ENCODE data around the gene MACROD1. TPM values are rescaled to one million over a fixed set of nuclear protein-coding genes. Genes with fewer than 3 reads are reported as not detected.

Gene MACROD1
- total and polyA plus RNA-seq, 4 donors: 10.6 to 31.6 (median 23.9) TPM

- H3K9me3 ChIP-seq (ENCODE audit: control insufficient read depth, insufficient read depth, low read length): no peaks in the 10 kb centered on the region
- no peaks in the 10 kb centered on the region for H3K27me3 ChIP-seq (ENCODE audit: control insufficient read depth, insufficient read depth, low read length)
- H3K4me3 ChIP-seq (ENCODE audit: low read depth, low read length): no peak overlapping the region
- H3K27ac ChIP-seq (ENCODE audit: low read depth, low read length): no peak overlapping the region
- peaks cover 35% of the 10 kb centered on the region for H3K36me3 ChIP-seq (ENCODE audit: control insufficient read depth, insufficient read depth, low read length)
- WGBS (ENCODE audit: insufficient coverage): 68% methylated on average over 4 of the region's 9 CpGs
- DNase-seq (ENCODE audit: low read depth in 4 of 6, low spot score in 6 of 6): no peak
- H3K4me1 ChIP-seq (ENCODE audit: control insufficient read depth, insufficient read depth, low read length): peaks cover 60% of the 10 kb centered on the region
Measured at GRCh38 chr11:64124147-64124546, 41.8 kb downstream of the MACROD1 start.

DNA sequence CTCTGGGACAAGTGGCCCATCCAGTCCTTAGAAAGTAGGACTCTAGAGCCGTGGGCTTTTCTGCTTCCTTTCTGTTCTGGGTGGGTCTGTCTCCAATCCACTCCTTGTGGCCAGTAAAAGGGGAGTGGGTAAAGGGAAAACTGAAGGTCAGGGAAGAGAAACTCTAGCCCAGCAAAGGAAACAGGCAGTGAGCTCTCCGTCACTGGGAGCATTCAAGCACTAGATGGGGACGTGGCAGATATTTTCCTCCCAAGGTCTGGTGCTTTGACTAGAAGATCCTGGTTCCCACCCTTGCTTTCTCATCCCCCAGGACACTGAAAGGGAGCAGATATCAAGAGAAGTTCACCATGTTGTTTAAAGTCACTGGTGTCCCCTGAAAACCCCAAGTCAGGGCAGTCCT lies 42.2 kb downstream of the MACROD1 start:
- peaks cover 64% of the 10 kb centered on the region for H3K4me1 ChIP-seq (ENCODE audit: control insufficient read depth, insufficient read depth, low read length)
- H3K27me3 ChIP-seq (ENCODE audit: control insufficient read depth, insufficient read depth, low read length): no peaks in the 10 kb centered on the region
- DNase-seq (ENCODE audit: low read depth in 4 of 6, low spot score in 6 of 6): no peak
- H3K4me3 ChIP-seq (ENCODE audit: low read depth, low read length): no peak overlapping the region
- H3K9me3 ChIP-seq (ENCODE audit: control insufficient read depth, insufficient read depth, low read length): no peaks in the 10 kb centered on the region
- no peak overlapping the region for H3K27ac ChIP-seq (ENCODE audit: low read depth, low read length)
- 91% methylated on average over 3 of the region's 3 CpGs for WGBS (ENCODE audit: insufficient coverage)
- H3K36me3 ChIP-seq (ENCODE audit: control insufficient read depth, insufficient read depth, low read length): peaks cover 40% of the 10 kb centered on the region

DNA sequence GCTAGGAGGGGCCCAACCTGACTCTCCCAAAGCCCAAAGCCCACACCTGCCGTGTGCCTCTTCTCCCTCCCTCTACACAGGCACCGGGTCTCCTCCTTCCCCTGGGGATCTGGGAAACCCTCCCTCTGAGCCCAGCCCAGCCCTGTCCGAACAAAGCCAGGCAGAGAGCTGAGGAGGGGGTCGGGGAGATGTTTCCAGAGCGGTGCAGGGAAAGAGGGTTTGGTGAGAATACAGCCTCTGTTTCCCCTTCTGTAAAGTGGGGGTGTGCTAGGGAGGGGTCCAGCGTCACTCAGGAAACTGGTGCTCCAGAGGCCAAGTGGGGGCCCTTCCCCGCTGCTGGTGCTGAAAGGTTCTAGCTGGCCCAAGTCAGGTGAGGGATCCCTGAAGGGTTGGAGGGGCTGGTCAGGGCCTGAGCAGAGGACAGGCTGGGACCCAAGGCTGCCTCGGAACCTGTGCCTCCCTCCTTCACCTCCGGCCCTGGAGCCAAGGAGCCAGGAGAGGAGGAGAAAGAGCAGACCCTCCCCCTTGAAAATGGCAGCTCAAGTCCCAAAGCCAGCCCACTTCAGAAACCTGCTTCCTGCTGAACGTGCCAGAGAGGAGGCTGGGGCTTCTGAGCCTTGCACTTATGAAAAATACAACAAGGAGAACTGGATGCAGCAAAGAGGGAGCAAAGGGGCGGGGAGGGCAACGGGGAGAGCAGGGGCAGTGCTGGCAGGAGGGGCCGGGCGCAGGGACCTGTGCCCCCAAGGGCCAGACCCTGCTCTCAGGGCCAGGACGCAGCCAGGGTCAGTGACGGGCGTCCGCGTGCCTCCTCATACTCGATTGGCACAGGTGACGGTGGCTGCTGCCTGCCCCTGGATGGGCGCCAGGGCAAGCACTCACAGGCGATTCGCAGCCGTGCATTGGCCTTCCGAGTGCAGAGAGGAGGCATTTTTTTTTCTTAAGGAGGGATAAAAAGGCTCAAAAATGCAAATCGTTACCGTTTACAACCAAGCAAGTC lies 43.2 kb downstream of the MACROD1 start:
- Histone ChIP-seq H3K4me1 (ENCODE audit: control insufficient read depth, insufficient read depth, low read length) (peaks cover 67% of the 10 kb centered on the region), H3K27me3 (ENCODE audit: control insufficient read depth, insufficient read depth, low read length) (no peaks in the 10 kb centered on the region), H3K9me3 (ENCODE audit: control insufficient read depth, insufficient read depth, low read length) (no peaks in the 10 kb centered on the region), H3K36me3 (ENCODE audit: control insufficient read depth, insufficient read depth, low read length) (peaks cover 45% of the 10 kb centered on the region), H3K27ac (ENCODE audit: low read depth, low read length) (peak overlapping the region; percentile 69), H3K4me3 (ENCODE audit: low read depth, low read length) (no peak overlapping the region)
- DNase-seq (ENCODE audit: low read depth in 4 of 6, low spot score in 6 of 6): peak in 2 of 6 donors; percentile 51 to 55
- WGBS (ENCODE audit: insufficient coverage): 46% methylated on average over 26 of the region's 28 CpGs

- DNase-seq (ENCODE audit: low read depth in 4 of 6, low spot score in 6 of 6): peak in 2 of 6 donors; percentile 65 to 77
- 45% methylated on average over 7 of the region's 19 CpGs for WGBS (ENCODE audit: insufficient coverage)
- H3K9me3 ChIP-seq (ENCODE audit: control insufficient read depth, insufficient read depth, low read length): no peaks in the 10 kb centered on the region
- no peaks in the 10 kb centered on the region for H3K27me3 ChIP-seq (ENCODE audit: control insufficient read depth, insufficient read depth, low read length)
- peak overlapping the region; percentile 69 for H3K27ac ChIP-seq (ENCODE audit: low read depth, low read length)
- peaks cover 53% of the 10 kb centered on the region for H3K36me3 ChIP-seq (ENCODE audit: control insufficient read depth, insufficient read depth, low read length)
- no peak overlapping the region for H3K4me3 ChIP-seq (ENCODE audit: low read depth, low read length)
- H3K4me1 ChIP-seq (ENCODE audit: control insufficient read depth, insufficient read depth, low read length): peaks cover 59% of the 10 kb centered on the region
Measured at GRCh38 chr11:64121663-64122410, 44.1 kb downstream of the MACROD1 start.

DNA sequence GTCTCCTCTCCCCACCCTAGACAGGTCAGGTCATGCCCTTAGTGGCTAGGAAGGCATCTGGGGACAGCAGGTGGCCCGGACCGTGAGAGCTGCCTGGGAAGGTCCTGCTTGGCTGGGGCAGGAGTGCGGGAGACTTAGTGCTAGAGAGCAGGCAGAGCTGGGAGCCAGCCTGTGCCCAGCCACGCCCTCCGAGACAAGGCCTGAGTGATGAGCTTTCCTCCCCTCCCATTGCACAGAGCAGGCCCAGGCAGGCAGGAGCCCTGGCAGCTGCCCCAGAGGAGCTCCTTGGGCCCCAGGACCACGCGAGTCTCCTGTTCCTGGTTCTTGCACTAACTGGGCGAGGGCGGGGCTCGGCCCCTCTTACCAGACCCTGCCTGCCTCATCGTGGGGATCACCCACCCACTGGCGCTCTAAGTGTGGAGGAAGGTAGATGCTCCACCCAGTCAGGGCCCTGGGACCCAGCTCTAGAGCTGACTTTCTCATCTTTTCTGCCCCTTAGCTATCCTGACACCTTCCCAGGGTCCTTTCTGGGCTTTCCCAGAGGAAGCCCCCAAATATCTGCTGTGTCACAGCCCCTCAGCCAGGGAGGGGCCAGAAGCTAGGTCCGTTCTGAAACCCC lies 44.9 kb downstream of the MACROD1 start:
- peak overlapping the region; percentile 69 for H3K27ac ChIP-seq (ENCODE audit: low read depth, low read length)
- no peaks in the 10 kb centered on the region for H3K9me3 ChIP-seq (ENCODE audit: control insufficient read depth, insufficient read depth, low read length)
- peaks cover 55% of the 10 kb centered on the region for H3K4me1 ChIP-seq (ENCODE audit: control insufficient read depth, insufficient read depth, low read length)
- WGBS (ENCODE audit: insufficient coverage): 69% methylated on average over 6 of the region's 13 CpGs
- no peak overlapping the region for H3K4me3 ChIP-seq (ENCODE audit: low read depth, low read length)
- H3K27me3 ChIP-seq (ENCODE audit: control insufficient read depth, insufficient read depth, low read length): no peaks in the 10 kb centered on the region
- H3K36me3 ChIP-seq (ENCODE audit: control insufficient read depth, insufficient read depth, low read length): peaks cover 55% of the 10 kb centered on the region
- peak in 2 of 6 donors; percentile 35 to 36 for DNase-seq (ENCODE audit: low read depth in 4 of 6, low spot score in 6 of 6)

- Histone ChIP-seq H3K9me3 (ENCODE audit: control insufficient read depth, insufficient read depth, low read length) (no peaks in the 10 kb centered on the region), H3K4me1 (ENCODE audit: control insufficient read depth, insufficient read depth, low read length) (peaks cover 55% of the 10 kb centered on the region), H3K36me3 (ENCODE audit: control insufficient read depth, insufficient read depth, low read length) (peaks cover 55% of the 10 kb centered on the region), H3K27me3 (ENCODE audit: control insufficient read depth, insufficient read depth, low read length) (no peaks in the 10 kb centered on the region), H3K27ac (ENCODE audit: low read depth, low read length) (no peak overlapping the region), H3K4me3 (ENCODE audit: low read depth, low read length) (no peak overlapping the region)
- peak in 2 of 6 donors; percentile 38 to 77 for DNase-seq (ENCODE audit: low read depth in 4 of 6, low spot score in 6 of 6)
- WGBS (ENCODE audit: insufficient coverage): 66% methylated on average over 17 of the region's 18 CpGs
Measured at GRCh38 chr11:64119700-64120099, 46.2 kb downstream of the MACROD1 start.

DNA sequence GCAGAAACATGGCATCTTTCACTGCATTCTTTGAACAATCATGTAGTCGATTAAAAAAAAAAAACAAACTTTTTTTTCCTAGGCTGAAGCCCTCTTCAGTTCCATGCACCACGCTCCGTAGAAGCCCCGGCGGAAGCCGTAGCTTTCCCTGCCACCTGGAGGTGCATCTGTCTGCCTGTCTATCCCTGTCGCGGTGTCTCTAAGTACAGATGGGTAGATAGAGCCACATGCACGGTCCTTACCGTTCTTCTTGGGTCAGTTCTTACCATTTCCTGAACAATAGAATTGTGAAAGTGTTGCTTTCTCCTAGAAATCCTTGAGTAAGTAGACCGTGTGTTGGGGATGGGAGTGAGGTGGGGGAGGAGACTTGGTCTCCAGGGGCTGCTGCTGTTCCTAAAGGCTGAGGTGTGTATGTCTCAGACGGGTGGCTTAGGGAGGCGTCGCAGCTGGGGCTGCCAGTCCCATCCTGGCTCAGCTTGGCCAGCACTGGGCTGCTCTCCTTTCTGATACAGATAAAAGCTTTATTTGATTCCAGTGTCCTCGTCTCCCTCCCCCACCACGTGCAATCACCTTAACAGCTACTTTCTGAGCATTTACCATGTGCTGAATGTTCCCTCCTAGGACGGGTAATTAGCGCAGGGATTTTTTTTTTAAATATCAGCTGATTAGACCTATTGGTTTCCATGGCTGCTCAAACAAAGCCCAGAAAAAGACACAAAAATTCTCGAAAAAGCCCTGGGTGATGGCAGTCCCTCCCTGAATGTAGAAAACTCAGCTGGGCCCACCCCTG lies 46.8 kb downstream of the MACROD1 start:
- peaks cover 55% of the 10 kb centered on the region for H3K36me3 ChIP-seq (ENCODE audit: control insufficient read depth, insufficient read depth, low read length)
- 74% methylated on average over 13 of the region's 19 CpGs for WGBS (ENCODE audit: insufficient coverage)
- peak in 2 of 6 donors; percentile 50 to 78 for DNase-seq (ENCODE audit: low read depth in 4 of 6, low spot score in 6 of 6)
- no peak overlapping the region for H3K4me3 ChIP-seq (ENCODE audit: low read depth, low read length)
- no peaks in the 10 kb centered on the region for H3K9me3 ChIP-seq (ENCODE audit: control insufficient read depth, insufficient read depth, low read length)
- no peaks in the 10 kb centered on the region for H3K27me3 ChIP-seq (ENCODE audit: control insufficient read depth, insufficient read depth, low read length)
- H3K27ac ChIP-seq (ENCODE audit: low read depth, low read length): no peak overlapping the region
- peaks cover 52% of the 10 kb centered on the region for H3K4me1 ChIP-seq (ENCODE audit: control insufficient read depth, insufficient read depth, low read length)

DNA sequence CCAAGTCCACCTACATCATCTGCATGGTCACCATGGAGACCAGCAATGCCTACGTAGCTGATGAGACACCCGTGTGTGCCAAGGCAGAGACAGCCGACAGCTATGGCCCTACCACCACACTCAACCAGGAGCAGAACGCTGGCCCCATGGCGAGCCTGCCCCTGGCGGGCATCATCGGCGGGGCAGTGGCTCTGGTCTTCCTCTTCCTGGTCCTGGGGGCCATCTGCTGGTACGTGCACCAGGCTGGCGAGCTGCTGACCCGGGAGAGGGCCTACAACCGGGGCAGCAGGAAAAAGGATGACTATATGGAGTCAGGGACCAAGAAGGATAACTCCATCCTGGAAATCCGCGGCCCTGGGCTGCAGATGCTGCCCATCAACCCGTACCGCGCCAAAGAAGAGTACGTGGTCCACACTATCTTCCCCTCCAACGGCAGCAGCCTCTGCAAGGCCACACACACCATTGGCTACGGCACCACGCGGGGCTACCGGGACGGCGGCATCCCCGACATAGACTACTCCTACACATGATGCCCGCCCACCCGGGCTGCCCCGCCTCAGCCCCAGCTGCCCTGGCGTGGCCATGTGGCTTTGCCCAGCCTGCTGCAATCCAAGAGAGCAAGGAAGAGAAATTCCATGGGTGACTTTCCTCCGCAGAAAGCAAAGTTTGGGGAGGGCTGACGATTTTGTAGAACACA lies 48.0 kb downstream of the MACROD1 start:
- DNase-seq (ENCODE audit: low read depth in 4 of 6, low spot score in 6 of 6): no peak
- Histone ChIP-seq H3K9me3 (ENCODE audit: control insufficient read depth, insufficient read depth, low read length) (no peaks in the 10 kb centered on the region), H3K36me3 (ENCODE audit: control insufficient read depth, insufficient read depth, low read length) (peaks cover 52% of the 10 kb centered on the region), H3K4me1 (ENCODE audit: control insufficient read depth, insufficient read depth, low read length) (peaks cover 42% of the 10 kb centered on the region), H3K27me3 (ENCODE audit: control insufficient read depth, insufficient read depth, low read length) (no peaks in the 10 kb centered on the region), H3K4me3 (ENCODE audit: low read depth, low read length) (no peak overlapping the region), H3K27ac (ENCODE audit: low read depth, low read length) (no peak overlapping the region)
- 91% methylated on average over 24 of the region's 32 CpGs for WGBS (ENCODE audit: insufficient coverage)

All from spinal cord (tissue), 10 donors.